ENCODE data around the gene MELTF.

MELTF gene

DNA sequence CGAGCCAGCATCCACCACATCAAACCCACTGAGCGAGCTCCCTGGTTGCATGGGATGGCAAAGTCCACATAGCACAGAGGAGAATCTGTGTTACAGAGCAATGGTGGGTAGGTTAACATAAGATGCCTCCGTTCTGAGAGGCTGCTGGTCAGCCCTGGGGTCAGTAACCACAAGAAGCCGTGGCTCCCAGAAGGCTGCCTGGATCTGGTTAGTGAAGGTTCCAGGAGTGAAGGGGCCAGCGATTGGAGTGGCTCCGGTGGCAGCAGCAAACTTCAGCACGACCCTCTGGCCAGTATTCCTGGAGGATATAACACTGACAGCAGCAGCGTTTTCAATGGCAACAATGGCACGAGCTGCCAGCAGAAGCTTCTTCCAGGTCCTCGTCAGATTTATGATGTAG is 42.6 kb downstream of the MELTF start:
- Histone ChIP-seq H3K4me1 (ENCODE audit: insufficient read depth, insufficient read length) (peaks cover 9% of the 10 kb centered on the region), H3K27me3 (ENCODE audit: insufficient read depth, insufficient read length) (no peaks in the 10 kb centered on the region), H3K9ac (ENCODE audit: insufficient read length, low read depth) (no peak overlapping the region), H3K9me3 (ENCODE audit: insufficient read depth, low read length) (peaks cover 18% of the 10 kb centered on the region), H3K36me3 (ENCODE audit: insufficient read depth, insufficient read length, low read length) (no peaks in the 10 kb centered on the region), H3K4me3 (ENCODE audit: insufficient read length, low read depth) (no peak overlapping the region)
- no peak for DNase-seq (ENCODE audit: low read depth, low spot score)
- TF ChIP-seq YY1 (IDR thresholded peaks at IDR 0.05; ENCODE audit: insufficient read depth, insufficient read length) (no peak), ZNF274 (IDR thresholded peaks at IDR 0.05; ENCODE audit: low read depth, low read length) (no peak), SUZ12 (IDR thresholded peaks at IDR 0.05; ENCODE audit: extremely low read depth, insufficient read depth, insufficient read length) (no peak)

DNA sequence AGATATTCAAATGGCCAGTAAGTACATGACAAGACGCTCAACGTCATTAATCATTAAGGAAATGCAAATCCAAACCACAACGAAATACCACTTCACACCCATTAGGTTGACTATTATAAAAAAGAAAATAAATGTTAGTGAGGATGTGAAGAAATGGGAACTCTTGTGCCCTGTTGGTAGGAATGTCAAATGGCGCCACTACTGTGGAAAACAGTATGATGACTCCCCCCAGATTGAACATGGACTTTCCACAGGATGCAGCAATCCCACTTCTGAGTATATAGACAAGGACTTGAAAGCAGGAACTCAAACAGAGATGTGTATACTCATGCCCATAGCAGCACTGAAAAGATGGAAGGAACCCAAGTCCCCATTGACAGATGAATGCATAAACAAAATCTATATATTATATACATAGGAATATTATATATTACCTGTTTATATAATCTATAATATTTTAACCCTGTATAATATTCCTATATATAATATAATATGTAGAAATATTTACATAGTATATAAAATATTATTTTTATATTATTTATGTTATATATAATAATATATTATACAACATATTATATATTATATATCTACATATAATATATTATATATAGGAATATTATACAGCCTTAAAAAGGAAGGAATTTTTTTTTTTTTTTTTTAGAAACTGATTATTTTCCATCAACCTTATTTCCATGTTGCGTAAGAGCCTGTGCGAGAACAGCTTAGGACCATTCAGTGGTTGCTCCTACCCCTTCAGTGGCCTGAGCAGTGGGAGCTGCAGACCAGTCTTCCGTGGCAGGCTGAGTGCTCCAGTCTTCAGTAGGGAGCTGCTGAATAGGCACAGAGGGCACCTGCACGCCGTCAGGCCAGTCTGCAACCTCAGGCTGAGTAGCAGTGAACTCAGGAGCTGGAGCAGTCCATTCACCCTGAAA is 43.4 kb downstream of the MELTF start:
- Histone ChIP-seq H3K36me3 (ENCODE audit: insufficient read depth, insufficient read length, low read length) (no peaks in the 10 kb centered on the region), H3K9ac (ENCODE audit: insufficient read length, low read depth) (no peak overlapping the region), H3K9me3 (ENCODE audit: insufficient read depth, low read length) (peaks cover 24% of the 10 kb centered on the region), H3K4me3 (ENCODE audit: insufficient read length, low read depth) (no peak overlapping the region), H3K4me1 (ENCODE audit: insufficient read depth, insufficient read length) (peaks cover 7% of the 10 kb centered on the region), H3K27me3 (ENCODE audit: insufficient read depth, insufficient read length) (no peaks in the 10 kb centered on the region)
- TF ChIP-seq SUZ12 (IDR thresholded peaks at IDR 0.05; ENCODE audit: extremely low read depth, insufficient read depth, insufficient read length), result no peak
- TF ChIP-seq YY1 (IDR thresholded peaks at IDR 0.05; ENCODE audit: insufficient read depth, insufficient read length), result no peak
- TF ChIP-seq ZNF274 (IDR thresholded peaks at IDR 0.05; ENCODE audit: low read depth, low read length), result no peak
- no peak for DNase-seq (ENCODE audit: low read depth, low spot score)

DNA sequence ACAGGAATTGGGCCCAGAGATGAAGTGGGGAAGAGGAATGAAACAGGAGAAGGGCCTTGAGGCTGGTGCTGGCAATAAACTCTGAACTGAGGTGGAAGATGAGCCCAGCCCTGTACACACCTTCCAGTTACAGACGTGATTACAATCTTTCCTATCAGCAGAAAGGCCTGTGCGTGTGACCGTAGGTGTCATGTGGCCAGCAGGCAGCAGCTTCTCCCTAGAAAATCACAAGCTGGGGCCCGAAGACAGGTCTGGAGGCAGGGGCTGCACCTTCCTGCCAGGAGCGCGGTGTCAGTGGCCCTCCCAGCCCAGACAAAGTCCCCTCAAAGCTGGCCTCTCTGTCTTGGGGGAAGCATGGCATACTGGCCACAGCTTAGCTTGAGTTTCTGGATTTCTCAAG is 44.3 kb downstream of the MELTF start:
- peaks cover 24% of the 10 kb centered on the region for H3K9me3 ChIP-seq (ENCODE audit: insufficient read depth, low read length)
- H3K36me3 ChIP-seq (ENCODE audit: insufficient read depth, insufficient read length, low read length), result no peaks in the 10 kb centered on the region
- H3K4me3 ChIP-seq (ENCODE audit: insufficient read length, low read depth), result no peak overlapping the region
- TF ChIP-seq SUZ12 (IDR thresholded peaks at IDR 0.05; ENCODE audit: extremely low read depth, insufficient read depth, insufficient read length) (no peak), YY1 (IDR thresholded peaks at IDR 0.05; ENCODE audit: insufficient read depth, insufficient read length) (no peak), ZNF274 (IDR thresholded peaks at IDR 0.05; ENCODE audit: low read depth, low read length) (no peak)
- DNase-seq (ENCODE audit: low read depth, low spot score), result no peak
- H3K27me3 ChIP-seq (ENCODE audit: insufficient read depth, insufficient read length), result no peaks in the 10 kb centered on the region
- H3K4me1 ChIP-seq (ENCODE audit: insufficient read depth, insufficient read length), result peaks cover 7% of the 10 kb centered on the region
- H3K9ac ChIP-seq (ENCODE audit: insufficient read length, low read depth), result peak overlapping the region; percentile 9

DNA sequence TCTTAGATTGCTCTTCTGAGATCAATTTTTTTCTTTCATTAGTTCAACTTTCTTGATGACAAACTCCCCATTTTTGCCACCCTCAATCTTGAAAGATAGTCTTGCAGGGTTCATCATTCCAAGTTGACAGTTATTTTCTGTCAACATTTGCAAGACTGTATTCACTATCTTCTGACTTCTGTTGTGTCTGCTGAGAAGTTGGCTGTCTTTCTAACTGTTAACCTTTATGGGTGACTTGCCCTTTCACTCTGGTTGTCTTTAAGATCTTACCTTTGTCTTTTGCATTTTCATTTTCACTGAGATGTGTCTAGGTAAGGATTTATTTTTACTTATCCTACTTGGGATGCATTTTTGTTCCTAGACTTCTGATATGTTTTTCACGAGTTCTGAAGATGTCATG is 46.4 kb downstream of the MELTF start:
- Histone ChIP-seq H3K4me3 (ENCODE audit: insufficient read length, low read depth) (no peak overlapping the region), H3K9me3 (ENCODE audit: insufficient read depth, low read length) (peaks cover 24% of the 10 kb centered on the region), H3K36me3 (ENCODE audit: insufficient read depth, insufficient read length, low read length) (no peaks in the 10 kb centered on the region), H3K4me1 (ENCODE audit: insufficient read depth, insufficient read length) (peaks cover 2% of the 10 kb centered on the region), H3K9ac (ENCODE audit: insufficient read length, low read depth) (no peak overlapping the region), H3K27me3 (ENCODE audit: insufficient read depth, insufficient read length) (no peaks in the 10 kb centered on the region)
- DNase-seq (ENCODE audit: low read depth, low spot score), result no peak
- TF ChIP-seq SUZ12 (IDR thresholded peaks at IDR 0.05; ENCODE audit: extremely low read depth, insufficient read depth, insufficient read length) (no peak), ZNF274 (IDR thresholded peaks at IDR 0.05; ENCODE audit: low read depth, low read length) (no peak), YY1 (IDR thresholded peaks at IDR 0.05; ENCODE audit: insufficient read depth, insufficient read length) (no peak)

DNA sequence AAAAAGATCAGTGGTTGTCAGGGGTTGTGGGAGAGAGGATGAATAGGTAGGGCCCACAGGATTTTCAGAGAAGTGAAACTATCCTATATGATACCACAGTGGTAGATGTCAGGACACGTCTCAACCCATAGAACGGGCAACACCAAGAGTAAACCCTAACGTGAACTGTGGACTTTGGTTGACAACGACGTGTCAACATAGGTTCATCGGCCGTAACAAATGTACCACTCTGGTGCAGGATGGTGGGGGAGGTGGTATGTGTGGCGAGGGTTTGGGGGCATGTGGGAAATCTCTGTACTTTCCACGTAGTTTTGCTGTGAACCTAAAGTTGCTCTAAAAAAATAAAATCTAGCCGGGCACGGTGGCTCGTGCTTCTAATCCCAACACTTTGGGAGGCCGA is 48.0 kb downstream of the MELTF start:
- DNase-seq (ENCODE audit: low read depth, low spot score), result no peak
- Histone ChIP-seq H3K9ac (ENCODE audit: insufficient read length, low read depth) (no peak overlapping the region), H3K27me3 (ENCODE audit: insufficient read depth, insufficient read length) (no peaks in the 10 kb centered on the region), H3K4me3 (ENCODE audit: insufficient read length, low read depth) (no peak overlapping the region), H3K4me1 (ENCODE audit: insufficient read depth, insufficient read length) (no peaks in the 10 kb centered on the region), H3K9me3 (ENCODE audit: insufficient read depth, low read length) (peaks cover 24% of the 10 kb centered on the region), H3K36me3 (ENCODE audit: insufficient read depth, insufficient read length, low read length) (no peaks in the 10 kb centered on the region)
- TF ChIP-seq ZNF274 (IDR thresholded peaks at IDR 0.05; ENCODE audit: low read depth, low read length) (no peak), YY1 (IDR thresholded peaks at IDR 0.05; ENCODE audit: insufficient read depth, insufficient read length) (no peak), SUZ12 (IDR thresholded peaks at IDR 0.05; ENCODE audit: extremely low read depth, insufficient read depth, insufficient read length) (no peak)

DNA sequence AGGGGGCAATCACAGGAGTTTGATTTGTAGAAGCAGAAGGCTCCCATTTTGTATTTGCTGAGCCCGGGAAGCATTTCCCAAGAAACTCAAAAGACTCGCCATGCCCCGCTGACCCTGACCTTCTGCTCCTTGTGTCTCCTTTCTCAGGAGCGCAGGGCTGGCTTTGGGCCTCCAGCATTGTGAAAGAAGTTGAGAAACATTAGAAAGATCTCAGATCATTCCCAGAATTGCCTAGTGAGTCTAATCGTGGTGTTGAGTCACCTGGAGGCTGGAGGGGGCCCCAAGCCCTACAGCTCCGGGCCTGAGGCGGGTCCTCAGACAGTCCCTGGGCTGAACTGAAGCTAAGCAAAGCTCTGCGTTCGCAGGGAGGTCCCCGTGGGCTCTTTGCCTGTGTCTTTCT is 50.1 kb downstream of the MELTF start:
- Histone ChIP-seq H3K9me3 (ENCODE audit: insufficient read depth, low read length) (peaks cover 24% of the 10 kb centered on the region), H3K36me3 (ENCODE audit: insufficient read depth, insufficient read length, low read length) (no peaks in the 10 kb centered on the region), H3K9ac (ENCODE audit: insufficient read length, low read depth) (no peak overlapping the region), H3K4me1 (ENCODE audit: insufficient read depth, insufficient read length) (no peaks in the 10 kb centered on the region), H3K27me3 (ENCODE audit: insufficient read depth, insufficient read length) (no peaks in the 10 kb centered on the region), H3K4me3 (ENCODE audit: insufficient read length, low read depth) (no peak overlapping the region)
- no peak for DNase-seq (ENCODE audit: low read depth, low spot score)
- no peak for TF ChIP-seq SUZ12 (IDR thresholded peaks at IDR 0.05; ENCODE audit: extremely low read depth, insufficient read depth, insufficient read length)
- TF ChIP-seq ZNF274 (IDR thresholded peaks at IDR 0.05; ENCODE audit: low read depth, low read length), result no peak
- TF ChIP-seq YY1 (IDR thresholded peaks at IDR 0.05; ENCODE audit: insufficient read depth, insufficient read length), result no peak

DNA sequence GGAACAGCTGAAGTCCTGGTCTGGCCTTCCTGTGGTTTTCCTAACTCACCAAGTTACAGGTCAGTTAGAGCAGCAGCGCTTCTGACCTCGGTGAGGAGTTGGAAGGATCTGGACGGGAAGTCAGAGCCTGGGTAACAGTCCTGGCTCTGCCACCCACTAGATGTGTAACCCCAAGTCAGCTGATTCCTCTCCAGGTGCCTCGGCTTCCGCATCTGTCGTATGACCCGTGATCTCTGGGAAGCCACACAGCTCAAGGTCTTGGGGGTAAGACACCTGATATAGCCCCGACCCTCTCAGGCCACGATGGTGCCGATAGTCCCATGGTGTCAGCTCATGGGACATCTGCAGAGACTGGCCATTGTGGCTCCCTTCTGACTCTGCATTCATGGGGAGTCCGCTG is 52.7 kb downstream of the MELTF start:
- H3K9ac ChIP-seq (ENCODE audit: insufficient read length, low read depth), result no peak overlapping the region
- no peak for TF ChIP-seq YY1 (IDR thresholded peaks at IDR 0.05; ENCODE audit: insufficient read depth, insufficient read length)
- no peak for TF ChIP-seq SUZ12 (IDR thresholded peaks at IDR 0.05; ENCODE audit: extremely low read depth, insufficient read depth, insufficient read length)
- no peak for TF ChIP-seq ZNF274 (IDR thresholded peaks at IDR 0.05; ENCODE audit: low read depth, low read length)
- H3K9me3 ChIP-seq (ENCODE audit: insufficient read depth, low read length), result peaks cover 14% of the 10 kb centered on the region; the same call in 1 of the 2 replicates
- no peaks in the 10 kb centered on the region for H3K27me3 ChIP-seq (ENCODE audit: insufficient read depth, insufficient read length)
- no peak overlapping the region for H3K4me3 ChIP-seq (ENCODE audit: insufficient read length, low read depth)
- H3K4me1 ChIP-seq (ENCODE audit: insufficient read depth, insufficient read length), result no peaks in the 10 kb centered on the region
- no peak for DNase-seq (ENCODE audit: low read depth, low spot score)
- no peaks in the 10 kb centered on the region for H3K36me3 ChIP-seq (ENCODE audit: insufficient read depth, insufficient read length, low read length)

All from NT2/D1 (cell line).